K562 (cell line): ENCODE results near the gene BRSK1. TPM values are rescaled to one million over a fixed set of nuclear protein-coding genes. Genes with fewer than 3 reads are reported as not detected.

Experiments used
- ARID3A ChIP-seq: IDR thresholded peaks from 2 replicates; pipeline ENCODE4 v1.6.1; 2012; ENCODE audit warnings: low read depth, low read length, improper control_type of control experiment, borderline replicate concordance
- ASH1L ChIP-seq: fragments of 450-650 bp; IDR thresholded peaks from 2 replicates; pipeline ENCODE4 v1.6.1; 2018; ENCODE audit warnings: borderline replicate concordance, mild to moderate bottlenecking, low read depth; ENCODE audit not compliant: partially characterized antibody
- BMI1 ChIP-seq: fragments of 150-350 bp; IDR thresholded peaks from 2 replicates; pipeline ENCODE4 v1.6.1; 2014; ENCODE audit warnings: low read length
- HNRNPUL1 ChIP-seq: fragments of 200-400 bp; formaldehyde crosslinking; IDR thresholded peaks from 2 replicates; pipeline ENCODE4 v1.6.1; 2017; ENCODE audit warnings: low read length
- KLF13 ChIP-seq: fragments of 450-650 bp; IDR thresholded peaks from 2 replicates; pipeline ENCODE4 v1.6.1; 2016; ENCODE audit warnings: missing genetic modification characterization, low read depth, mild to moderate bottlenecking, missing compliant biosample characterization, moderate library complexity, borderline replicate concordance
- LCOR ChIP-seq: sonication (generic); formaldehyde crosslinking; IDR thresholded peaks from 2 replicates; pipeline ENCODE4 v1.8.0; 2022; ENCODE audit warnings: mild to moderate bottlenecking, missing genetic modification reagents
- MAZ ChIP-seq, 2 experiments: fragments of 450-650 bp in 1 of 2; sonication (generic) in 1 of 2; formaldehyde crosslinking; IDR thresholded peaks in 1 of 2; conservative IDR thresholded peaks in 1 of 2; 2 replicates each; pipeline versions ENCODE4 v1.4.0 to v1.5.0; 2020; ENCODE audit warnings: mild to moderate bottlenecking in 1 of 2, missing genetic modification reagents in 1 of 2
- NFATC3 ChIP-seq: fragments of 450-650 bp; IDR thresholded peaks from 2 replicates; pipeline ENCODE4 v1.6.1; 2017; ENCODE audit warnings: mild to moderate bottlenecking
- NFYB ChIP-seq: IDR thresholded peaks from 2 replicates; pipeline ENCODE4 v1.6.1; 2011; ENCODE audit warnings: mild to moderate bottlenecking, moderate library complexity; ENCODE audit not compliant: insufficient read length; ENCODE audit errors: extremely low read depth
- RHOXF2B ChIP-seq: fragments of 250-450 bp; sonication (Bioruptor Pico); conservative IDR thresholded peaks from 2 replicates; pipeline ENCODE4 v1.5.1; 2021
- TAF1 ChIP-seq: IDR thresholded peaks from 2 replicates; pipeline ENCODE4 v1.6.1; 2011; ENCODE audit warnings: mild to moderate bottlenecking, low read length, moderate library complexity; ENCODE audit not compliant: insufficient read depth, control insufficient read depth, severe bottlenecking; ENCODE audit errors: extremely low read depth
- ZNF24 ChIP-seq: fragments of 450-650 bp; IDR thresholded peaks from 2 replicates; pipeline ENCODE4 v1.6.1; 2016
- ZNF655 ChIP-seq: fragments of 250-450 bp; sonication (Bioruptor Pico); IDR thresholded peaks from 2 replicates; pipeline ENCODE4 v1.5.0; 2021
- ZNF830 ChIP-seq: fragments of 250-450 bp; sonication (Bioruptor Pico); IDR thresholded peaks from 2 replicates; pipeline ENCODE4 v1.5.0; 2021; ENCODE audit warnings: mild to moderate bottlenecking
- polyA plus RNA-seq, 8 experiments: library from polyadenylated mRNA; depleted of rRNA in 4 of 8; stranded (reverse) in 5 of 8; unstranded in 3 of 8; fragments of >200 nt; fragmentation: Nextera tagmentation in 2 of 8; fragmentation: Illumina TruSeq in 1 of 8; extraction: Ambion mirVana in 2 of 8; extraction: Trizol in 1 of 8; gene quantifications; 2 replicates each; pipeline versions ENCODE4 v1.2.1 to v1.2.3, GENCODE V29; 2011 to 2014; ENCODE audit warnings: inconsistent platforms in 1 of 8, missing spikeins in 1 of 8
- total RNA-seq, 7 experiments: library from RNA; depleted of rRNA in 6 of 7; stranded (reverse); fragments of >200 nt in 6 of 7; fragmentation: Illumina TruSeq in 2 of 7; extraction: Trizol in 2 of 7; gene quantifications; 2 replicates each; pipeline versions ENCODE4 v1.2.1 to v1.2.3, GENCODE V29; 2011 to 2021; ENCODE audit warnings: low replicate concordance in 1 of 7
- TF ChIP-seq, protein P1 (sequence below): fragments of 250-450 bp; sonication (Bioruptor Pico); IDR thresholded peaks from 2 replicates; pipeline ENCODE4 v1.5.0; 2020; ENCODE audit warnings: mild to moderate bottlenecking, borderline replicate concordance
- TF ChIP-seq, protein P2 (sequence below): fragments of 250-450 bp; sonication (Bioruptor Pico); IDR thresholded peaks from 2 replicates; pipeline ENCODE4 v1.4.0; 2020

BRSK1 gene
- total and polyA plus RNA-seq, 9 of the 15 experiments (the other 6 are each of a cell fraction or from before 2014, with no cell fraction given): 1.7 to 9.3 (median 3.8) TPM; not detected in 2

GRCh38 chr19:55339105-55339888, 55.5 kb downstream of the BRSK1 start, which contains the start of gene KMT5C (continued):
- no peak for TF ChIP-seq ZNF655
- peak; percentile 81; the same call in 1 of the 2 replicates for TF ChIP-seq KLF13 (tag)
- TF ChIP-seq BMI1: peak; percentile 91
- TF ChIP-seq LCOR (CRISPR knock-in tag): 0 out of 2 replicates have a peak, but pooled peaks have one; percentile 47
- no peak for TF ChIP-seq ZNF24
- peak; percentile 92 for TF ChIP-seq NFYB
- TF ChIP-seq MAZ (CRISPR knock-in tag; conservative IDR thresholded peaks at IDR 0.05 in 1 of 2, IDR thresholded peaks at IDR 0.05 in 1 of 2): peak; percentile 84 to 97
- TF ChIP-seq ZNF830 (CRISPR knock-in tag): no peak
- peak; percentile 90; the same call in 1 of the 2 replicates for TF ChIP-seq ARID3A
- TF ChIP-seq, protein P1, sequence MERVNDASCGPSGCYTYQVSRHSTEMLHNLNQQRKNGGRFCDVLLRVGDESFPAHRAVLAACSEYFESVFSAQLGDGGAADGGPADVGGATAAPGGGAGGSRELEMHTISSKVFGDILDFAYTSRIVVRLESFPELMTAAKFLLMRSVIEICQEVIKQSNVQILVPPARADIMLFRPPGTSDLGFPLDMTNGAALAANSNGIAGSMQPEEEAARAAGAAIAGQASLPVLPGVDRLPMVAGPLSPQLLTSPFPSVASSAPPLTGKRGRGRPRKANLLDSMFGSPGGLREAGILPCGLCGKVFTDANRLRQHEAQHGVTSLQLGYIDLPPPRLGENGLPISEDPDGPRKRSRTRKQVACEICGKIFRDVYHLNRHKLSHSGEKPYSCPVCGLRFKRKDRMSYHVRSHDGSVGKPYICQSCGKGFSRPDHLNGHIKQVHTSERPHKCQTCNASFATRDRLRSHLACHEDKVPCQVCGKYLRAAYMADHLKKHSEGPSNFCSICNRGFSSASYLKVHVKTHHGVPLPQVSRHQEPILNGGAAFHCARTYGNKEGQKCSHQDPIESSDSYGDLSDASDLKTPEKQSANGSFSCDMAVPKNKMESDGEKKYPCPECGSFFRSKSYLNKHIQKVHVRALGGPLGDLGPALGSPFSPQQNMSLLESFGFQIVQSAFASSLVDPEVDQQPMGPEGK (CRISPR knock-in tag): no peak
- TF ChIP-seq RHOXF2B: 0 out of 2 replicates have a peak, but pooled peaks have one; percentile 51
- TF ChIP-seq, protein P2, sequence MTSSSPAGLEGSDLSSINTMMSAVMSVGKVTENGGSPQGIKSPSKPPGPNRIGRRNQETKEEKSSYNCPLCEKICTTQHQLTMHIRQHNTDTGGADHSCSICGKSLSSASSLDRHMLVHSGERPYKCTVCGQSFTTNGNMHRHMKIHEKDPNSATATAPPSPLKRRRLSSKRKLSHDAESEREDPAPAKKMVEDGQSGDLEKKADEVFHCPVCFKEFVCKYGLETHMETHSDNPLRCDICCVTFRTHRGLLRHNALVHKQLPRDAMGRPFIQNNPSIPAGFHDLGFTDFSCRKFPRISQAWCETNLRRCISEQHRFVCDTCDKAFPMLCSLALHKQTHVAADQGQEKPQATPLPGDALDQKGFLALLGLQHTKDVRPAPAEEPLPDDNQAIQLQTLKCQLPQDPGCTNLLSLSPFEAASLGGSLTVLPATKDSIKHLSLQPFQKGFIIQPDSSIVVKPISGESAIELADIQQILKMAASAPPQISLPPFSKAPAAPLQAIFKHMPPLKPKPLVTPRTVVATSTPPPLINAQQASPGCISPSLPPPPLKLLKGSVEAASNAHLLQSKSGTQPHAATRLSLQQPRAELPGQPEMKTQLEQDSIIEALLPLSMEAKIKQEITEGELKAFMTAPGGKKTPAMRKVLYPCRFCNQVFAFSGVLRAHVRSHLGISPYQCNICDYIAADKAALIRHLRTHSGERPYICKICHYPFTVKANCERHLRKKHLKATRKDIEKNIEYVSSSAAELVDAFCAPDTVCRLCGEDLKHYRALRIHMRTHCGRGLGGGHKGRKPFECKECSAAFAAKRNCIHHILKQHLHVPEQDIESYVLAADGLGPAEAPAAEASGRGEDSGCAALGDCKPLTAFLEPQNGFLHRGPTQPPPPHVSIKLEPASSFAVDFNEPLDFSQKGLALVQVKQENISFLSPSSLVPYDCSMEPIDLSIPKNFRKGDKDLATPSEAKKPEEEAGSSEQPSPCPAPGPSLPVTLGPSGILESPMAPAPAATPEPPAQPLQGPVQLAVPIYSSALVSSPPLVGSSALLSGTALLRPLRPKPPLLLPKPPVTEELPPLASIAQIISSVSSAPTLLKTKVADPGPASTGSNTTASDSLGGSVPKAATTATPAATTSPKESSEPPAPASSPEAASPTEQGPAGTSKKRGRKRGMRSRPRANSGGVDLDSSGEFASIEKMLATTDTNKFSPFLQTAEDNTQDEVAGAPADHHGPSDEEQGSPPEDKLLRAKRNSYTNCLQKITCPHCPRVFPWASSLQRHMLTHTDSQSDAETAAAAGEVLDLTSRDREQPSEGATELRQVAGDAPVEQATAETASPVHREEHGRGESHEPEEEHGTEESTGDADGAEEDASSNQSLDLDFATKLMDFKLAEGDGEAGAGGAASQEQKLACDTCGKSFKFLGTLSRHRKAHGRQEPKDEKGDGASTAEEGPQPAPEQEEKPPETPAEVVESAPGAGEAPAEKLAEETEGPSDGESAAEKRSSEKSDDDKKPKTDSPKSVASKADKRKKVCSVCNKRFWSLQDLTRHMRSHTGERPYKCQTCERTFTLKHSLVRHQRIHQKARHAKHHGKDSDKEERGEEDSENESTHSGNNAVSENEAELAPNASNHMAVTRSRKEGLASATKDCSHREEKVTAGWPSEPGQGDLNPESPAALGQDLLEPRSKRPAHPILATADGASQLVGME (CRISPR knock-in tag): no peak
- peak; percentile 79 for TF ChIP-seq TAF1
- TF ChIP-seq HNRNPUL1: no peak
- TF ChIP-seq ASH1L: peak; percentile 98
- TF ChIP-seq NFATC3: no peak
